K562 (cell line): Measurements from ENCODE around the gene NAA38. TPM values are rescaled to one million over a fixed set of nuclear protein-coding genes. Genes with fewer than 3 reads are reported as not detected.

Experiments
- EP300 ChIP-seq: IDR thresholded peaks from 2 replicates; pipeline ENCODE4 v1.6.1; 2012; ENCODE audit warnings: low read length, improper control_type of control experiment
- FOXP1 ChIP-seq: sonication (generic); formaldehyde crosslinking; IDR thresholded peaks from 2 replicates; pipeline ENCODE4 v1.8.0; 2022; ENCODE audit warnings: mild to moderate bottlenecking, missing genetic modification reagents
- GABPA ChIP-seq: fragments of 200-800 bp; sonication (Bioruptor generic); conservative IDR thresholded peaks from 2 replicates; pipeline ENCODE4 v1.6.1; 2016; ENCODE audit warnings: low read depth, missing genetic modification characterization, missing compliant biosample characterization
- MLLT1 ChIP-seq, 2 experiments: fragments of 450-650 bp; IDR thresholded peaks; 2 replicates each; pipeline ENCODE4 v1.6.1; 2016
- RERE ChIP-seq: sonication (generic); formaldehyde crosslinking; IDR thresholded peaks from 2 replicates; pipeline ENCODE4 v1.8.0; 2023; ENCODE audit warnings: missing genetic modification reagents, mild to moderate bottlenecking, borderline replicate concordance
- SIX5 ChIP-seq, 2 experiments: IDR thresholded peaks; 2 replicates each; pipeline ENCODE4 v1.6.1; 2011; ENCODE audit warnings: low read length in 2 of 2, borderline replicate concordance in 1 of 2, low read depth in 1 of 2, mild to moderate bottlenecking in 1 of 2, moderate library complexity in 1 of 2; ENCODE audit not compliant: insufficient read depth in 1 of 2
- SMAD3 ChIP-seq: fragments of 450-650 bp; formaldehyde crosslinking; conservative IDR thresholded peaks from 2 replicates; pipeline ENCODE4 v1.4.0; 2020; ENCODE audit warnings: mild to moderate bottlenecking
- TCF3 ChIP-seq: sonication (generic); formaldehyde crosslinking; IDR thresholded peaks from 2 replicates; pipeline ENCODE4 v1.4.0; 2020; ENCODE audit warnings: mild to moderate bottlenecking, missing genetic modification reagents
- ZBED1 ChIP-seq: IDR thresholded peaks from 2 replicates; pipeline ENCODE4 v1.6.1; 2014
- ZBTB7A ChIP-seq: IDR thresholded peaks from 2 replicates; pipeline ENCODE4 v1.6.1; 2011; ENCODE audit warnings: low read depth, mild to moderate bottlenecking, low read length, moderate library complexity, borderline replicate concordance; ENCODE audit not compliant: control insufficient read depth
- polyA plus RNA-seq, 8 experiments: library from polyadenylated mRNA; depleted of rRNA in 4 of 8; stranded (reverse) in 5 of 8; unstranded in 3 of 8; fragments of >200 nt; fragmentation: Nextera tagmentation in 2 of 8; fragmentation: Illumina TruSeq in 1 of 8; extraction: Ambion mirVana in 2 of 8; extraction: Trizol in 1 of 8; gene quantifications; 2 replicates each; pipeline versions ENCODE4 v1.2.1 to v1.2.3, GENCODE V29; 2011 to 2014; ENCODE audit warnings: inconsistent platforms in 1 of 8, missing spikeins in 1 of 8
- total RNA-seq, 7 experiments: library from RNA; depleted of rRNA in 6 of 7; stranded (reverse); fragments of >200 nt in 6 of 7; fragmentation: Illumina TruSeq in 2 of 7; extraction: Trizol in 2 of 7; gene quantifications; 2 replicates each; pipeline versions ENCODE4 v1.2.1 to v1.2.3, GENCODE V29; 2011 to 2021; ENCODE audit warnings: low replicate concordance in 1 of 7
- TF ChIP-seq, protein P1 (sequence below): sonication (generic); formaldehyde crosslinking; IDR thresholded peaks from 2 replicates; pipeline ENCODE4 v1.8.1; 2023; ENCODE audit warnings: mild to moderate bottlenecking, missing genetic modification reagents
- TF ChIP-seq, protein P2 (sequence below): fragments of 450-650 bp; IDR thresholded peaks from 2 replicates; pipeline ENCODE4 v1.6.1; 2018; ENCODE audit not compliant: partially characterized antibody

NAA38 gene
- total and polyA plus RNA-seq, 9 of the 15 experiments (the other 6 are each of a cell fraction or from before 2014, with no cell fraction given) = 16.4 to 99.8 (median 57.3) TPM

GRCh38 chr17:7834957-7835813 is 22.2 kb downstream of the NAA38 start (continued):
- TF ChIP-seq ZBTB7A (peak; percentile 93), EP300 (0 out of 2 replicates have a peak, but pooled peaks have one; percentile 16), GABPA (tag) (peak; percentile 39; the same call in 1 of the 2 replicates), ZBED1 (no peak), SIX5 (IDR thresholded peaks at IDR 0.05; ENCODE audit: borderline replicate concordance in 1 of 2, insufficient read depth in 1 of 2, low read depth in 1 of 2, low read length in 2 of 2) (no peak), SMAD3 (no peak), FOXP1 (CRISPR knock-in tag) (0 out of 2 replicates have a peak, but pooled peaks have one; percentile 4), TCF3 (CRISPR knock-in tag) (0 out of 2 replicates have a peak, but pooled peaks have one; percentile 1), RERE (CRISPR knock-in tag) (0 out of 2 replicates have a peak, but pooled peaks have one; percentile 32), MLLT1 (IDR thresholded peaks at IDR 0.05) (no peak)
- TF ChIP-seq, protein P1, sequence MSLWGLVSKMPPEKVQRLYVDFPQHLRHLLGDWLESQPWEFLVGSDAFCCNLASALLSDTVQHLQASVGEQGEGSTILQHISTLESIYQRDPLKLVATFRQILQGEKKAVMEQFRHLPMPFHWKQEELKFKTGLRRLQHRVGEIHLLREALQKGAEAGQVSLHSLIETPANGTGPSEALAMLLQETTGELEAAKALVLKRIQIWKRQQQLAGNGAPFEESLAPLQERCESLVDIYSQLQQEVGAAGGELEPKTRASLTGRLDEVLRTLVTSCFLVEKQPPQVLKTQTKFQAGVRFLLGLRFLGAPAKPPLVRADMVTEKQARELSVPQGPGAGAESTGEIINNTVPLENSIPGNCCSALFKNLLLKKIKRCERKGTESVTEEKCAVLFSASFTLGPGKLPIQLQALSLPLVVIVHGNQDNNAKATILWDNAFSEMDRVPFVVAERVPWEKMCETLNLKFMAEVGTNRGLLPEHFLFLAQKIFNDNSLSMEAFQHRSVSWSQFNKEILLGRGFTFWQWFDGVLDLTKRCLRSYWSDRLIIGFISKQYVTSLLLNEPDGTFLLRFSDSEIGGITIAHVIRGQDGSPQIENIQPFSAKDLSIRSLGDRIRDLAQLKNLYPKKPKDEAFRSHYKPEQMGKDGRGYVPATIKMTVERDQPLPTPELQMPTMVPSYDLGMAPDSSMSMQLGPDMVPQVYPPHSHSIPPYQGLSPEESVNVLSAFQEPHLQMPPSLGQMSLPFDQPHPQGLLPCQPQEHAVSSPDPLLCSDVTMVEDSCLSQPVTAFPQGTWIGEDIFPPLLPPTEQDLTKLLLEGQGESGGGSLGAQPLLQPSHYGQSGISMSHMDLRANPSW (CRISPR knock-in tag) = no peak
- TF ChIP-seq, protein P2, sequence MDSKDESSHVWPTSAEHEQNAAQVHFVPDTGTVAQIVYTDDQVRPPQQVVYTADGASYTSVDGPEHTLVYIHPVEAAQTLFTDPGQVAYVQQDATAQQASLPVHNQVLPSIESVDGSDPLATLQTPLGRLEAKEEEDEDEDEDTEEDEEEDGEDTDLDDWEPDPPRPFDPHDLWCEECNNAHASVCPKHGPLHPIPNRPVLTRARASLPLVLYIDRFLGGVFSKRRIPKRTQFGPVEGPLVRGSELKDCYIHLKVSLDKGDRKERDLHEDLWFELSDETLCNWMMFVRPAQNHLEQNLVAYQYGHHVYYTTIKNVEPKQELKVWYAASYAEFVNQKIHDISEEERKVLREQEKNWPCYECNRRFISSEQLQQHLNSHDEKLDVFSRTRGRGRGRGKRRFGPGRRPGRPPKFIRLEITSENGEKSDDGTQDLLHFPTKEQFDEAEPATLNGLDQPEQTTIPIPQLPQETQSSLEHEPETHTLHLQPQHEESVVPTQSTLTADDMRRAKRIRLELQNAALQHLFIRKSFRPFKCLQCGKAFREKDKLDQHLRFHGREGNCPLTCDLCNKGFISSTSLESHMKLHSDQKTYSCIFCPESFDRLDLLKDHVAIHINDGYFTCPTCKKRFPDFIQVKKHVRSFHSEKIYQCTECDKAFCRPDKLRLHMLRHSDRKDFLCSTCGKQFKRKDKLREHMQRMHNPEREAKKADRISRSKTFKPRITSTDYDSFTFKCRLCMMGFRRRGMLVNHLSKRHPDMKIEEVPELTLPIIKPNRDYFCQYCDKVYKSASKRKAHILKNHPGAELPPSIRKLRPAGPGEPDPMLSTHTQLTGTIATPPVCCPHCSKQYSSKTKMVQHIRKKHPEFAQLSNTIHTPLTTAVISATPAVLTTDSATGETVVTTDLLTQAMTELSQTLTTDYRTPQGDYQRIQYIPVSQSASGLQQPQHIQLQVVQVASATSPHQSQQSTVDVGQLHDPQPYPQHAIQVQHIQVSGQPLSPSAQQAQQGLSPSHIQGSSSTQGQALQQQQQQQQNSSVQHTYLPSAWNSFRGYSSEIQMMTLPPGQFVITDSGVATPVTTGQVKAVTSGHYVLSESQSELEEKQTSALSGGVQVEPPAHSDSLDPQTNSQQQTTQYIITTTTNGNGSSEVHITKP = peak; percentile 78
